Neutrophil (primary cell): ENCODE results near the gene PCARE.

ENCODE experiments used
- H3K27ac ChIP-seq: fragments of 200-600 bp; sonication (generic); 2 replicates; pipeline ENCODE4 v1.5.1; 2016; ENCODE audit warnings: mild to moderate bottlenecking, moderate library complexity
- H3K27me3 ChIP-seq: fragments of 200-600 bp; sonication (generic); 2 replicates; pipeline ENCODE4 v1.6.0; 2016; ENCODE audit warnings: mild to moderate bottlenecking
- H3K36me3 ChIP-seq: fragments of 200-600 bp; sonication (generic); 2 replicates; pipeline ENCODE4 v1.5.1; 2017
- H3K4me1 ChIP-seq, 2 experiments: fragments of 200-600 bp in 1 of 2; sonication (generic) in 1 of 2; 1 replicate in 1 of 2; 2 replicates in 1 of 2; pipeline versions ENCODE4 v1.5.1 to v1.6.1; 2013 to 2016; ENCODE audit warnings: low read depth in 1 of 2, low read length in 1 of 2, mild to moderate bottlenecking in 1 of 2, moderate library complexity in 1 of 2; ENCODE audit not compliant: control insufficient read depth in 1 of 2, insufficient read depth in 1 of 2
- H3K4me3 ChIP-seq, 2 experiments: fragments of 200-600 bp in 1 of 2; sonication (generic) in 1 of 2; 1 replicate in 1 of 2; 2 replicates in 1 of 2; pipeline ENCODE4 v1.5.1; 2013 to 2016; ENCODE audit warnings: low read depth in 1 of 2, low read length in 1 of 2, mild to moderate bottlenecking in 1 of 2, moderate library complexity in 1 of 2
- H3K9me3 ChIP-seq: fragments of 200-600 bp; sonication (generic); 2 replicates; pipeline ENCODE4 v1.5.1; 2016
- TF ChIP-seq, protein P1 (sequence below): fragments of 200-600 bp; sonication (generic); IDR thresholded peaks from 2 replicates; pipeline ENCODE4 v1.5.1; 2016; ENCODE audit warnings: antibody characterized with exemption

PCARE gene

DNA sequence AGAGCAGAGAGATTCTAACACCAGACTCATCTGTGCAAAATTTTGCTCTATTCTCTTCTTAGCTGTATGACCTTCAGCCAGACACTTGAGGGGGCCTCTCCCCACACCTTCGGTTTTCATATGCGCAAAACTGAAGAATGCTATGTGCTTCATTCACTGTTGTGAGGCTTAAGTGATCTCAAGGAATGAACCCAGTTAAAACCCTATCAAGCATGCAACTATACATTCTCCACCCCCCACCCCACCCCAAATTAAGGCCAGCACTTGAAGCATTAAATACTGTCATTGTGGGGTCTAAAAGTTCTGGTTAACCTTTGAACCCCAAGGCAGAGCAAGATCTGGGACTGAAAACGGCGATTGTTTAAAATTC is 10.0 kb downstream of the PCARE start:
- peaks cover 14 to 15% of the 10 kb centered on the region in 2 experiments for H3K4me1 ChIP-seq

DNA sequence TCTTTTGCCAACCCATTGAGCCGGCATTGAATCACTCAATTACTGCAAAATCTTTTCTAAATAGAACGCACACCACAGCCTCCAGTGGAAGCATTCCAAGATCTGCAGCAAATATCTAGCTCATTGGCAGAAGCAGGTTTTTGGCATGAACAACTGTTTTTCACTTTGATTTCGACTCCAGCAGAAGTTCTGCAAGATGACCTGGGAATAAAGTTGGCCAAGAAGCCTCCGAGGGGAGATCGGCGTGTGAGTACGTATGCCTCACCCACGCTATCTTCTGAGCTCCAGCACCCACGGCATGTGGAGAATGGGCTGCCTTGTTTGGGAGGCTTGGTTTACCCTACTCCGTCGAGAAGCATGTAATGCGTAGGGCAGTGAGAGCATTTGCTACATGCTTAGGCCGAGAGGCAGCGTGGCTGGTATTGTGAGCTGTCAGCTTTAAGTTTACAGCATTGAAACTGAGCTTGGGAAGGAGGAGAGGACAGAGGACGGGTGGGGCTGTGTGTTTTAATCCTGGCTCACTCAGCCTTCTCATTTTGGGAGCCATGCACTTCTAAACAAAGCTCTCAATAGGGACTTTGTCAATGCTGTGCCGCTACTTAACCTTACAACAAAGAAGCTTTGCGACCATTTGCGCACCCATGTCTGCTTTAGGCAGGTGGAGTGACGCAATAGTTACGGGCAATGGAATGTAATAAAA is 10.5 kb downstream of the PCARE start:
- peaks cover 14 to 15% of the 10 kb centered on the region in 2 experiments for H3K4me1 ChIP-seq
- no peak overlapping the region for H3K4me3 ChIP-seq
- no peaks in the 10 kb centered on the region for H3K9me3 ChIP-seq
- no peaks in the 10 kb centered on the region for H3K27me3 ChIP-seq
- TF ChIP-seq, protein P1, sequence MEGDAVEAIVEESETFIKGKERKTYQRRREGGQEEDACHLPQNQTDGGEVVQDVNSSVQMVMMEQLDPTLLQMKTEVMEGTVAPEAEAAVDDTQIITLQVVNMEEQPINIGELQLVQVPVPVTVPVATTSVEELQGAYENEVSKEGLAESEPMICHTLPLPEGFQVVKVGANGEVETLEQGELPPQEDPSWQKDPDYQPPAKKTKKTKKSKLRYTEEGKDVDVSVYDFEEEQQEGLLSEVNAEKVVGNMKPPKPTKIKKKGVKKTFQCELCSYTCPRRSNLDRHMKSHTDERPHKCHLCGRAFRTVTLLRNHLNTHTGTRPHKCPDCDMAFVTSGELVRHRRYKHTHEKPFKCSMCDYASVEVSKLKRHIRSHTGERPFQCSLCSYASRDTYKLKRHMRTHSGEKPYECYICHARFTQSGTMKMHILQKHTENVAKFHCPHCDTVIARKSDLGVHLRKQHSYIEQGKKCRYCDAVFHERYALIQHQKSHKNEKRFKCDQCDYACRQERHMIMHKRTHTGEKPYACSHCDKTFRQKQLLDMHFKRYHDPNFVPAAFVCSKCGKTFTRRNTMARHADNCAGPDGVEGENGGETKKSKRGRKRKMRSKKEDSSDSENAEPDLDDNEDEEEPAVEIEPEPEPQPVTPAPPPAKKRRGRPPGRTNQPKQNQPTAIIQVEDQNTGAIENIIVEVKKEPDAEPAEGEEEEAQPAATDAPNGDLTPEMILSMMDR: no peak
- no peaks in the 10 kb centered on the region for H3K36me3 ChIP-seq
- H3K27ac ChIP-seq: no peak overlapping the region

More for the DNA sequence above, 10.0 kb downstream of the PCARE start:
- TF ChIP-seq, protein P1: no peak
- no peak overlapping the region for H3K4me3 ChIP-seq
- H3K36me3 ChIP-seq: no peaks in the 10 kb centered on the region
- no peaks in the 10 kb centered on the region for H3K27me3 ChIP-seq
- H3K9me3 ChIP-seq: no peaks in the 10 kb centered on the region
- H3K27ac ChIP-seq: no peak overlapping the region

DNA sequence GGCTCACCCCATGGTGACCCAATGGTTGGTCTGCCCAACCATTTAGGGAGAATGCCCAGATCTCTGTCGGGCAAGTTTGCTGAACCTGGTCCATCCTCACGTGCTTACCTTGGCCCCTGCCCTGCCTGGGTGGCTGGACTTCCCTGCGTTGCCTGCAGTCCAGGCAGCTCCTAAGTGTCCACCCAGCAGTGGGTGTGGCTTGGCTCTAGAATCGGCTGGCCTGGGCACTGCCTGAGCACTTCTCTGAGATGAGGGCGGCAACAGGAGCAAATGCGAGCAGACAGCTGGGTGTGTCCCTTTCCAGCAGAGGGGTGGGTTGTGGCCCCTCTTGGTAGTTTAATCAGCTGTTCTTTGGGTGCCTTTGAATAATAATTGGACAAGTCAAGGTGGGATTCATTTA is 11.3 kb downstream of the PCARE start:
- Histone ChIP-seq H3K9me3 (no peaks in the 10 kb centered on the region), H3K4me3 (no peak overlapping the region), H3K4me1 (peaks cover 14 to 15% of the 10 kb centered on the region in 2 experiments), H3K36me3 (no peaks in the 10 kb centered on the region), H3K27ac (no peak overlapping the region), H3K27me3 (no peaks in the 10 kb centered on the region)
- TF ChIP-seq, protein P1: no peak

DNA sequence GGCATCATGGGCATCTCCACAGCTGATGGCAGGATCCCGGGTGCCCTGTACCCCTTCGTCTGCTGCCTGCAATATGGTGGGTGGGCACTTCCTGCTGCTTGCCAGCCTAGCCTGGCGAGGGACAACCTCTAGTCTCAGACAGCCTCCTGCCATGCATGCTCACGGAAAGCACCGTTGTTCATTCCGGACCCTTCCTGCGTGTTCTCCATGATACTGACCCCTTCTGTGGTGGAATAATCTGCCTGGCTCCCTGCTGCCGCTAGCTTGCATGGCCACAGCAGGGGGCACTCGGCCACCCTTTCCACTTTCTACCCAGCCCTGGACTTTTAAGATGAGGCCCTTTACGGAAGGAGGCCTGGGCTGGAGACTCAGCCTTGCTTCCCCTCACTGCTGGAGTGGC is 12.0 kb downstream of the PCARE start:
- Histone ChIP-seq H3K4me3 (no peak overlapping the region), H3K27me3 (no peaks in the 10 kb centered on the region), H3K9me3 (no peaks in the 10 kb centered on the region), H3K4me1 (peaks cover 14 to 15% of the 10 kb centered on the region in 2 experiments), H3K27ac (no peak overlapping the region), H3K36me3 (no peaks in the 10 kb centered on the region)
- TF ChIP-seq, protein P1: no peak

DNA sequence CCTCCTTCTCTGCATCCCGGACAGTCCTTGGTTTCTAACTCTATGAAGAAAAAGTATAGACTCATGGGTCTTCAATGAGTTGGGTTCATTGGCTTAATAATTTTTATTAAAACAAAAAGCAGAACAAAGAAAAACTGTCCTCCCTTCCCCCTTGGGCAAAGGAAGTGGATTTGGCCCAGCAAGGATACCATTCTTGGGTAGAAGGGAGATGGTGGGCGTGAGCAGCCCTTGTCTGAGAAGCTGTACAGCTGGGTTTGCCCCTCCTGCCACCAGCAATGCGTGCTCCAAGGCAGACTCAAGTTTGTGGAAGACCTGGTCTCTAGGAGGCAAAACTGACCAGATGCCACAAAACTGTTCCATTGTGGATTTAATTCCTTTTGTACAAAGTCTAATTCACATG is 12.7 kb downstream of the PCARE start:
- H3K4me3 ChIP-seq: no peak overlapping the region
- H3K27me3 ChIP-seq: no peaks in the 10 kb centered on the region
- H3K9me3 ChIP-seq: no peaks in the 10 kb centered on the region
- H3K4me1 ChIP-seq: peaks cover 7% of the 10 kb centered on the region in 2 experiments
- H3K27ac ChIP-seq: no peak overlapping the region
- TF ChIP-seq, protein P1: no peak
- no peaks in the 10 kb centered on the region for H3K36me3 ChIP-seq
